C4-2B (cell line): ENCODE results near the gene GOLT1A.

Source experiments
- CTCF ChIP-seq: fragments of 450-650 bp; conservative IDR thresholded peaks from 2 replicates; pipeline ENCODE4 v1.5.1; 2017; ENCODE audit warnings: mild to moderate bottlenecking
- ZFX ChIP-seq: fragments of 450-650 bp; IDR thresholded peaks from 2 replicates; pipeline ENCODE4 v1.6.1; 2017

- TF ChIP-seq CTCF, result no peak
- no peak for TF ChIP-seq ZFX
Observed at GRCh38 chr1:204263254-204263910, 49.6 kb upstream of the GOLT1A start.
